SK-N-SH treated with all-trans-retinoic acid at 6 μM for 48 hours (cell line): ENCODE results near the gene PKNOX2.

Experiments
- ATAC-seq: fragments of 200-7000 bp; cut with Tn5 transposase; 3 replicates; pipeline ENCODE4 v1.9.1; 2020; ENCODE audit warnings: mild to moderate bottlenecking, moderate library complexity
- ARNTL ChIP-seq: fragments of 450-650 bp; formaldehyde crosslinking; IDR thresholded peaks from 2 replicates; pipeline ENCODE4 v1.5.0; 2020; ENCODE audit warnings: low read depth, mild to moderate bottlenecking, moderate library complexity, borderline replicate concordance
- BACH2 ChIP-seq: fragments of 250-450 bp; sonication (Bioruptor Pico); IDR thresholded peaks from 2 replicates; pipeline ENCODE4 v1.9.0; 2021; ENCODE audit warnings: mild to moderate bottlenecking, borderline replicate concordance
- CSDC2 ChIP-seq: fragments of 250-450 bp; sonication (Bioruptor Pico); IDR thresholded peaks from 2 replicates; pipeline ENCODE4 v1.5.0; 2020; ENCODE audit warnings: mild to moderate bottlenecking, moderate library complexity
- CSRNP3 ChIP-seq: fragments of 250-450 bp; sonication (Bioruptor Pico); IDR thresholded peaks from 2 replicates; pipeline ENCODE4 v1.5.1; 2021; ENCODE audit warnings: mild to moderate bottlenecking, moderate library complexity
- ESRRG ChIP-seq: fragments of 250-450 bp; sonication (Bioruptor Pico); IDR thresholded peaks from 2 replicates; pipeline ENCODE4 v1.6.1; 2021; ENCODE audit warnings: mild to moderate bottlenecking
- ISL1 ChIP-seq: fragments of 250-450 bp; sonication (Bioruptor Pico); IDR thresholded peaks from 2 replicates; pipeline ENCODE4 v2.1.2; 2022; ENCODE audit warnings: mild to moderate bottlenecking, moderate library complexity
- OSR1 ChIP-seq: fragments of 250-450 bp; sonication (Bioruptor Pico); IDR thresholded peaks from 2 replicates; pipeline ENCODE4 v1.8.0; 2022; ENCODE audit warnings: moderate library complexity, mild to moderate bottlenecking, inconsistent platforms
- PATZ1 ChIP-seq: fragments of 250-450 bp; sonication (Bioruptor Pico); IDR thresholded peaks from 2 replicates; pipeline ENCODE4 v1.8.0; 2020; ENCODE audit warnings: mild to moderate bottlenecking, moderate library complexity, borderline replicate concordance
- POU6F1 ChIP-seq: fragments of 250-450 bp; sonication (Bioruptor Pico); IDR thresholded peaks from 2 replicates; pipeline ENCODE4 v1.8.0; 2021; ENCODE audit warnings: low read depth, mild to moderate bottlenecking, moderate library complexity, borderline replicate concordance
- PPARA ChIP-seq: fragments of 250-450 bp; sonication (Bioruptor Pico); IDR thresholded peaks from 2 replicates; pipeline ENCODE4 v1.5.0; 2020; ENCODE audit warnings: mild to moderate bottlenecking, borderline replicate concordance
- SNAI2 ChIP-seq: fragments of 250-450 bp; sonication (Bioruptor Pico); IDR thresholded peaks from 2 replicates; pipeline ENCODE4 v1.5.0; 2020; ENCODE audit warnings: mild to moderate bottlenecking, moderate library complexity
- TOX ChIP-seq: fragments of 250-450 bp; sonication (Bioruptor Pico); IDR thresholded peaks from 2 replicates; pipeline ENCODE4 v1.8.0; 2021; ENCODE audit warnings: mild to moderate bottlenecking, moderate library complexity, borderline replicate concordance
- TSHZ2 ChIP-seq: fragments of 250-450 bp; sonication (Bioruptor Pico); IDR thresholded peaks from 2 replicates; pipeline ENCODE4 v1.5.0; 2020; ENCODE audit warnings: mild to moderate bottlenecking, moderate library complexity
- ZC3H10 ChIP-seq: fragments of 250-450 bp; sonication (Bioruptor Pico); IDR thresholded peaks from 2 replicates; pipeline ENCODE4 v1.5.1; 2021; ENCODE audit warnings: mild to moderate bottlenecking, moderate library complexity
- ZFP3 ChIP-seq: fragments of 250-450 bp; sonication (Bioruptor Pico); IDR thresholded peaks from 2 replicates; pipeline ENCODE4 v1.5.0; 2020; ENCODE audit warnings: mild to moderate bottlenecking, moderate library complexity
- ZFP30 ChIP-seq: fragments of 450-650 bp; formaldehyde crosslinking; IDR thresholded peaks from 2 replicates; pipeline ENCODE4 v1.5.0; 2022; ENCODE audit warnings: mild to moderate bottlenecking, moderate library complexity
- ZNF565 ChIP-seq: fragments of 450-650 bp; formaldehyde crosslinking; conservative IDR thresholded peaks from 2 replicates; pipeline ENCODE4 v1.5.0; 2020; ENCODE audit warnings: low read depth, mild to moderate bottlenecking, moderate library complexity

The PKNOX2 gene

GRCh38 chr11:125267548-125267947 is 103.0 kb downstream of the PKNOX2 start (continued):
- TF ChIP-seq CSRNP3 (CRISPR knock-in tag): no peak
- no peak for TF ChIP-seq SNAI2 (CRISPR knock-in tag)

- no peak for ATAC-seq
- TF ChIP-seq CSDC2 (no peak), ARNTL (no peak), TSHZ2 (CRISPR knock-in tag) (no peak), ZFP30 (CRISPR knock-in tag) (no peak), ZNF565 (no peak), PATZ1 (CRISPR knock-in tag) (no peak), BACH2 (no peak), ZFP3 (no peak)
Observed at GRCh38 chr11:125268611-125269010, 104.1 kb downstream of the PKNOX2 start.

- ATAC-seq: no peak
- TF ChIP-seq POU6F1 (no peak), ZC3H10 (CRISPR knock-in tag) (no peak), PPARA (CRISPR knock-in tag) (no peak), CSRNP3 (CRISPR knock-in tag) (no peak), ZFP3 (no peak), ZFP30 (CRISPR knock-in tag) (no peak), TSHZ2 (CRISPR knock-in tag) (no peak), ZNF565 (no peak), ARNTL (no peak), PATZ1 (CRISPR knock-in tag) (no peak), OSR1 (CRISPR knock-in tag) (no peak), ESRRG (CRISPR knock-in tag) (no peak), TOX (CRISPR knock-in tag) (no peak), ISL1 (CRISPR knock-in tag) (no peak)
Observed at GRCh38 chr11:125270106-125270505, 105.6 kb downstream of the PKNOX2 start.
